ENCODE results near the gene GABPA.
A peak's percentile ranks its signal among the peaks of the same experiment; 100 is the strongest.
"Not testable (repeated sequence)": the region's sequence is repeated elsewhere in the genome, so short reads cannot be mapped to it uniquely, and the experiment has no call there.

GABPA gene

DNA sequence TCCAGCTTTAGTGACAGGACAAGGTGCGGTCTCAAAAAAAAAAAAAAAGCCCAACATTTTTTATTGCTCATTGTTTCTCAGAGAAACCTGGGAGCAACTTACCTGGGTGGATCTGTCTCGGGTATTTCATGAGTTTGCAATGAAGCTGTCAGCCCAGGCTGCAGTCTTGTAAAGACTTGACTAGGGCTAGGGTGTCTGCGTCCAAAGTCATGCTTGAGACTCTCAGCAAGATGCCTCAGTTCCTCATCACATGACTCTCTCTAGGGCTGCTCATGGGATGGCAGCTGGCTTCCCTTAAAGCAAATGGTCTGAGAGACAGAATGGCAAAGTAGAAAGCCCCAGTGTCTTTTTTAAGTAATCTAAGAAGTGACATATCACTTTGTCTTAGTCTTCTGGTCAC, 8.1 kb downstream of the GABPA start:
- DNase-seq, result no peak

- no peak for DNase-seq
Observed at GRCh38 chr21:25744854-25745253, 10.1 kb downstream of the GABPA start.

GRCh38 chr21:25750085-25750484, 15.3 kb downstream of the GABPA start:
- no peak for DNase-seq

DNA sequence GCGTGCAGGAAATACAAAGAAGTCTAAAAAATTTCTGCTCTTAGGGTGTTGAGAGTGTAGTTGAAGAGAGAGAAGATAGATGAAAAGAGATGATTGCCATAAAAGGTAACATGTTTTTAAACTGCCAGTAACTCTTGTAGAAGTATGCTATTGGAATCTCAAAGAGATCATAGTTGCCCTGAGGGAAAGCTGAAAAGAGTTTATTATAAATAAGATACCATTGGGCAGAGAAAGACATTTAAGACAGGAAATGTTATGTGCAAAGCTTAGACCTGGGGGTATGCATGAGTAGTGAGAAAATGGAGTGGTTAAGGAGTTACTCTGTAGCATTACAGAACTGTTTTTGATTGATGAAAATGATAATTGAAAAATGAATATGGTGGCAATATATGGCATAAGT, 17.6 kb downstream of the GABPA start:
- DNase-seq, result no peak

DNA sequence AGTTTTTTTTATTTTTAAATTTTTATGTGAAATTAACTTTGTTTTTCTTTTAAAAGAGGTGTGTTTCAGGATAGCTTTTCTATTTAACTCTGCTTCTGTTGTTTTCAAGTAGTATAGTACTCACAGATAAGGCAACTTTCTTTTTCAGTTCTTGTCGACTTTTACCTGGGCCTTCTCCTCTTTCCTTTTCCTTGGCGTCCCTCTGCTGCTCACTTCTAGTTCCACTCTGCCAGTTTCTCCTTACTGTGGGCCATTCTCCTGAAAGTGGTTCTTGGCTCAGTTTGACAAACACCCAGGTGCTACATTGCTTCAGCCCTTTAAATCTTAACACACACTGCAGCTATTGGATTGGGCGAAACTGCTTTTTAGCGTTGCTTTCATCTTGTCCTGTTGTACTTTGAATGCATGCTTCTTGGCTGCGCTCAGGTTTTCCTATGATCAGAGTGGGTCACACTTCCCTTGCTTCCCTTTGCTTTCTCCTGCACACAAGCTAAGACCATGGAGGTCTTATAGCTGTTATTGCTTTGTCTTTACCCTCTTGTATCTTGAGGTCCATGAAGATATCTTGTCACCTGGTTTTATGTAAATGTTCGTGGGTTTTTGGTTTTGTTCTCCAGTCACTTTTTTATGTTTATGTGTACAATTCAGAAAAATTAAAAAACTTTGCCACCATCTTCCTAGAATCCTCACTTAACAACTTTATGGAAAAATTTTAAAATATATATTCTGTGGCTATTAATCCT, 21.6 kb downstream of the GABPA start:
- DNase-seq, result no peak

GRCh38 chr21:25757531-25757930, 22.8 kb downstream of the GABPA start:
- DNase-seq, result no peak

DNA sequence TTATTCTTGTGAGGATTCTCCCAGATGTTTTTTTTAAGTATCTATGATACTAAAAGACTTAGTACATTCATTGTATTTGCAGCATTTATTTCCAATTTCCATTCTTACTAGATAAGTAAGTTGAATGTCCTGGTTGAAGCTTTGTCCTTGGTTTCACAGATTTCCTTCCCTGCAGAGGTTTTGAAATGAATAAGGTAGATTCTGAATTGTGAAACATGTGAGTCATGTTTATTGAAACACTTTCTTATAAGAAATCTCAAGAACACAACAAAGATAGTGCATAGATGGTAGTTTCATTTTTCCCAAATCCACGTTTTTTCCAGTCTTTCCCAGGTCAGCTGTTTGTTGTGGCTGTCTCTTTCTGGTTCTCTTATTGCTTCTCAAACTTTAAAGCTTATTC, 24.8 kb downstream of the GABPA start:
- no peak for DNase-seq

DNA sequence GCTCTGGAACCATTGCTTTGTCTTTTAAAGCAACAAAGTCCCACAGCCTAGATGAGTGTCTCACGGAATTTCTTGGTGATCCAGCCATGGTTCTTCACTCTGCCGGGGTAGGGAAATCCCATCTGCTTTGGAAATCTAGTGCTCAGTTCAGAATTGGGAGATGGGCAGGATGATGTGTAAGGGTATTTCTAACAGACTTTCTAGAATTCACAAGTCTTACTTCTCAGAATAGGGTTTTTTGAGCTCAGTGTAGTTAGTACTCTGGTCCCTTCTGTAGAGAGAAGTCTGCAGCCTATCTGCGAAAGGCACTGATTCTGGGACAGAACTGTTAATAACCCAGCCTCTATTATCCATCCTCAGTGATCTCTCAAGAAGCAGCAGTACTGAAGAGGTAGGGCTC, 25.3 kb downstream of the GABPA start:
- DNase-seq, result no peak

DNA sequence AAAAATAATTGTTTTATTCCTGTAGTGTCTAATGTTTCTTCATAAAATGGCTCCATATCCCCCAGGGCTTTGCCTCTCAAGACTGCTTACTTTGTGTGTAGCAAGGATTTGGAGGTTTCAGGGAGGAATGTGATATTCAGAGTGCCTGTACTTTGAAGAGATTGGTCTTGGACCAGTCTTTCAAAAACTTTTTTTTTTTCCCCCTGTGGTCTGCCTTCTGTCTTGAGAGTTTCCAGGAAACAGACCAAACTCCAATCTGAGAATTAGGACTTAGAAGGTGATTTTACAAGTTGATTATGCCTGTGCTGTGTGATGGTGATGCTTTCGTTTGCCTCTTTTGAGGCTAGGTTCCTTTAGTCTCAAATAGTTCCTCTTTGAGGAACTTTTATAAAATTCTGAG, 25.9 kb downstream of the GABPA start:
- no peak for DNase-seq

GRCh38 chr21:25764065-25764464, 29.3 kb downstream of the GABPA start:
- DNase-seq, result no peak

DNA sequence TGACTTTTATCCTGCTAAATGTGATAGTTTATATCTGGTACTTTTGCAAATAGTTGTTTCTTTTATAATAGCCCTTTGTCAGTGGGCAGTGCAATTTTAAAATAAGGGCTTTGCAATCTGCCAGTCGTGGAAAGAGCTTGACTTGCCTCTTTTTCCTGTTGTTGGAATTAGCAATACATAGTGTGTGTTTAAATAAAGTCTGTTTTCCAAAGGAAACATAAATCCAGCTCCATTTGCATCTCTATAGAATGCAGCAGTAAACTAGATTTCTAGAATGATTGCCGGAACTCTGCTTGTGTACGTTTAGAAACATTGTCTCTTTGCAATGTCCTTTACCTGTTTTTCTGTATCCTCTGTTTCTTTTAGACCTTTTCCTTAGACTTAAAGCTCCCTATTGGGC, 33.1 kb downstream of the GABPA start:
- no peak for DNase-seq

- no peak for DNase-seq
Observed at GRCh38 chr21:25772686-25773085, 37.9 kb downstream of the GABPA start.

GRCh38 chr21:25776440-25776839, 41.7 kb downstream of the GABPA start:
- DNase-seq, result no peak

- DNase-seq, result not testable (repeated sequence)
Observed at GRCh38 chr21:25778126-25778875, 43.5 kb downstream of the GABPA start.

DNA sequence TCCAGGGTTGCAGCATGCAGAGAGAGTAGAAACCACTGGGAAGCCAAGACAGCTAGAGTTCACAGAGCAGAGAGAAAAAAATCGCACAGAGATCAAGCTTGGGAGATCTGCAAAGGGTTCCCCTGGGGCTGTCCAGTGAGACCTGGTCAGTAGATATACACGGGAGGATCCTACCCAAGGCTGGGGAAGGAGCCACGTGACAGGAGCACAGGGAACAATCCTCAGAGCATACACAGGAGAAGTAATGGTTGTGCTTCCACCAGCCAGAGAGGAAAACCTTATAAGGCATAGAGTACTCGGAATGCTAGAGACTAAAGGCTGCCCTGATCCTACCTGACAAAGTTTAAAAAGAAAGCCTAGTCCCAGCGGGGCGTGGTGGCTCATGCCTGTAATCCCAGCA, 53.9 kb downstream of the GABPA start:
- no peak for DNase-seq

GRCh38 chr21:25790122-25790877, 55.5 kb downstream of the GABPA start:
- DNase-seq, result peak; percentile 36

- no peak for DNase-seq
Observed at GRCh38 chr21:25790878-25791204, 56.1 kb downstream of the GABPA start.

- no peak for DNase-seq
Observed at GRCh38 chr21:25791319-25791718, 56.5 kb downstream of the GABPA start.

- DNase-seq, result peak; percentile 52
Observed at GRCh38 chr21:25801217-25802014, 66.6 kb downstream of the GABPA start.

GRCh38 chr21:25806060-25806459, 71.3 kb downstream of the GABPA start:
- no peak for DNase-seq

- no peak for DNase-seq
Observed at GRCh38 chr21:25807191-25807590, 72.4 kb downstream of the GABPA start.

- no peak for DNase-seq
Observed at GRCh38 chr21:25809013-25809412, 74.2 kb downstream of the GABPA start.

- DNase-seq, result no peak
Observed at GRCh38 chr21:25811186-25811585, 76.4 kb downstream of the GABPA start.
